Fibroblast of skin of left quadriceps (primary cell): ENCODE data around the gene PEMT.
A peak's percentile ranks its signal among the peaks of the same experiment; 100 is the strongest.
"Not testable (repeated sequence)": the region's sequence is repeated elsewhere in the genome, so short reads cannot be mapped to it uniquely, and the experiment has no call there.

ENCODE experiments used
- DNase-seq, 2 experiments: peaks; one replicate each; pipeline ENCODE4 v3.0.0-alpha.2; 2013; ENCODE audit warnings: low read depth in 2 of 2

Gene PEMT

GRCh38 chr17:17487998-17488397 lies 103.5 kb downstream of the PEMT start:
- DNase-seq, result no peak

- DNase-seq, result not testable (repeated sequence)
Observed at GRCh38 chr17:17486416-17486815, 105.1 kb downstream of the PEMT start.

GRCh38 chr17:17485420-17485819 lies 106.1 kb downstream of the PEMT start:
- no peak for DNase-seq

GRCh38 chr17:17484451-17484899 lies 107.0 kb downstream of the PEMT start:
- no peak for DNase-seq

- DNase-seq, result no peak
Observed at GRCh38 chr17:17481860-17482259, 109.6 kb downstream of the PEMT start.

GRCh38 chr17:17480593-17481148 lies 110.8 kb downstream of the PEMT start:
- no peak for DNase-seq

- DNase-seq, result no peak
Observed at GRCh38 chr17:17479209-17479608, 112.3 kb downstream of the PEMT start.

GRCh38 chr17:17476865-17477467 lies 114.5 kb downstream of the PEMT start, which contains the start of gene MED9:
Gene MED9 (plus strand): TSS chr17:17477000. CDS start chr17:17477042, 42 bp downstream.
- DNase-seq, result peak; percentile 75 to 79

- DNase-seq, result no peak
Observed at GRCh38 chr17:17474341-17474740, 117.2 kb downstream of the PEMT start.

GRCh38 chr17:17472333-17472920 lies 119.1 kb downstream of the PEMT start:
- DNase-seq, result no peak

- no peak for DNase-seq
Observed at GRCh38 chr17:17469996-17470395, 121.5 kb downstream of the PEMT start.

GRCh38 chr17:17469358-17469757 lies 122.2 kb downstream of the PEMT start:
- DNase-seq, result no peak

GRCh38 chr17:17468217-17469010 lies 123.1 kb downstream of the PEMT start:
- no peak for DNase-seq

GRCh38 chr17:17467720-17468119 lies 123.8 kb downstream of the PEMT start:
- no peak for DNase-seq

- no peak for DNase-seq
Observed at GRCh38 chr17:17467016-17467415, 124.5 kb downstream of the PEMT start.

GRCh38 chr17:17466511-17466910 lies 125.0 kb downstream of the PEMT start:
- no peak for DNase-seq

- not testable (repeated sequence) for DNase-seq
Observed at GRCh38 chr17:17465878-17466277, 125.6 kb downstream of the PEMT start.

- no peak for DNase-seq
Observed at GRCh38 chr17:17463821-17464220, 127.7 kb downstream of the PEMT start.

- no peak for DNase-seq
Observed at GRCh38 chr17:17462048-17462824, 129.3 kb downstream of the PEMT start.

GRCh38 chr17:17460038-17460437 lies 131.5 kb downstream of the PEMT start:
- DNase-seq, result no peak

GRCh38 chr17:17457680-17458079 lies 133.8 kb downstream of the PEMT start:
- no peak for DNase-seq

GRCh38 chr17:17456251-17456650 lies 135.3 kb downstream of the PEMT start:
- DNase-seq, result no peak
